Smooth muscle cell (in vitro differentiated cells): ENCODE measurements around the gene SERTAD2. TPM values are rescaled to one million over a fixed set of nuclear protein-coding genes. Genes with fewer than 3 reads are reported as not detected.

Experiments used
- DNase-seq: peaks from one replicate; lab custom pipeline; 2025; ENCODE audit not compliant: unreplicated experiment; lab: John Stamatoyannopoulos, UW
- H2AFZ ChIP-seq: fragments of 200-600 bp; sonication (generic); 2 replicates; pipeline ENCODE4 v1.6.0; 2016; ENCODE audit warnings: antibody characterized with exemption, low read depth, mild to moderate bottlenecking
- H3F3A ChIP-seq: fragments of 200-600 bp; sonication (generic); 2 replicates; pipeline ENCODE4 v1.6.0; 2017; ENCODE audit warnings: antibody characterized with exemption, low read depth
- H3K27ac ChIP-seq: fragments of 200-600 bp; sonication (generic); 2 replicates; pipeline ENCODE4 v1.5.1; 2016; ENCODE audit warnings: low read depth, mild to moderate bottlenecking
- H3K27me3 ChIP-seq: fragments of 200-600 bp; sonication (generic); 2 replicates; pipeline ENCODE4 v1.6.1; 2016; ENCODE audit warnings: low read depth, mild to moderate bottlenecking
- H3K36me3 ChIP-seq: fragments of 200-600 bp; sonication (generic); 2 replicates; pipeline ENCODE4 v1.5.1; 2016; ENCODE audit warnings: low read depth
- H3K4me1 ChIP-seq: fragments of 200-600 bp; sonication (generic); 2 replicates; pipeline ENCODE4 v1.5.1; 2016; ENCODE audit warnings: low read depth
- H3K4me2 ChIP-seq: fragments of 200-600 bp; sonication (generic); 2 replicates; pipeline ENCODE4 v1.6.0; 2016; ENCODE audit warnings: mild to moderate bottlenecking
- H3K4me3 ChIP-seq: fragments of 200-600 bp; sonication (generic); 2 replicates; pipeline ENCODE4 v1.5.1; 2016; ENCODE audit warnings: mild to moderate bottlenecking
- H3K79me2 ChIP-seq: fragments of 200-600 bp; sonication (generic); 2 replicates; pipeline ENCODE4 v1.6.0; 2016; ENCODE audit warnings: low read depth, mild to moderate bottlenecking
- H3K9ac ChIP-seq: fragments of 200-600 bp; sonication (generic); 2 replicates; pipeline ENCODE4 v1.6.0; 2016; ENCODE audit warnings: low read depth
- H3K9me3 ChIP-seq: fragments of 200-600 bp; sonication (generic); replicated peaks from 2 replicates; pipeline ENCODE4 v1.5.1; 2016; ENCODE audit warnings: low read depth
- H4K20me1 ChIP-seq: fragments of 200-600 bp; sonication (generic); 2 replicates; pipeline ENCODE4 v1.6.0; 2016; ENCODE audit warnings: low read depth
- CTCF ChIP-seq: fragments of 200-600 bp; sonication (generic); IDR thresholded peaks from 2 replicates; pipeline ENCODE4 v1.5.1; 2017; ENCODE audit warnings: borderline replicate concordance, mild to moderate bottlenecking, antibody characterized with exemption; ENCODE audit not compliant: insufficient read depth, poor library complexity, severe bottlenecking
- WGBS: methylation state at CpG from one replicate; pipeline ENCODE4 v1.1.7; 2016; ENCODE audit warnings: low lambda C conversion rate; 5-methylcytosine and 5-hydroxymethylcytosine counted together
- polyA plus RNA-seq: library from polyadenylated mRNA; unstranded; fragments of >200 nt; fragmentation: Nextera tagmentation; extraction: Ambion mirVana; gene quantifications from 2 replicates; pipeline ENCODE4 v1.2.1, GENCODE V29; 2016
- total RNA-seq: library from RNA; depleted of rRNA; stranded (reverse); fragments of >200 nt; gene quantifications from 2 replicates; pipeline ENCODE4 v1.2.3, GENCODE V29; 2014

SERTAD2 gene
- total and polyA plus RNA-seq, 2 experiments from 2014 or later: 14.2 to 23.2 TPM

GRCh38 chr2:64601034-64601754, 52.5 kb downstream of the SERTAD2 start:
- 89% methylated on average over 8 of the region's 8 CpGs for WGBS
- no peaks in the 10 kb centered on the region for H3K36me3 ChIP-seq
- no peak overlapping the region for H3K4me3 ChIP-seq
- H3K4me1 ChIP-seq: no peaks in the 10 kb centered on the region
- no peaks in the 10 kb centered on the region for H3K27me3 ChIP-seq
- no peak overlapping the region for H3K4me2 ChIP-seq
- H3K9me3 ChIP-seq: no peaks in the 10 kb centered on the region
- H3F3A ChIP-seq: no peaks in the 10 kb centered on the region
- H4K20me1 ChIP-seq: no peaks in the 10 kb centered on the region
- no peak for TF ChIP-seq CTCF
- no peak for DNase-seq
- no peak overlapping the region for H3K9ac ChIP-seq
- H3K27ac ChIP-seq: no peak overlapping the region
- H2AFZ ChIP-seq: no peak overlapping the region
- H3K79me2 ChIP-seq: no peaks in the 10 kb centered on the region

GRCh38 chr2:64599469-64599868, 54.2 kb downstream of the SERTAD2 start:
- no peak overlapping the region for H3K27ac ChIP-seq
- H3K4me2 ChIP-seq: no peak overlapping the region
- TF ChIP-seq CTCF: no peak
- H4K20me1 ChIP-seq: no peaks in the 10 kb centered on the region
- H3K4me1 ChIP-seq: no peaks in the 10 kb centered on the region
- no peak for DNase-seq
- no peaks in the 10 kb centered on the region for H3K36me3 ChIP-seq
- WGBS: 72% methylated on average over 3 of the region's 3 CpGs
- no peaks in the 10 kb centered on the region for H3K79me2 ChIP-seq
- no peaks in the 10 kb centered on the region for H3F3A ChIP-seq
- no peak overlapping the region for H3K9ac ChIP-seq
- H3K27me3 ChIP-seq: no peaks in the 10 kb centered on the region
- no peak overlapping the region for H3K4me3 ChIP-seq
- H2AFZ ChIP-seq: no peak overlapping the region
- H3K9me3 ChIP-seq: no peaks in the 10 kb centered on the region

GRCh38 chr2:64598226-64598625, 55.5 kb downstream of the SERTAD2 start:
- DNase-seq: no peak
- no peak overlapping the region for H2AFZ ChIP-seq
- no peaks in the 10 kb centered on the region for H3K27me3 ChIP-seq
- no peaks in the 10 kb centered on the region for H3K9me3 ChIP-seq
- H3K4me1 ChIP-seq: peaks cover 3% of the 10 kb centered on the region
- no peaks in the 10 kb centered on the region for H3K36me3 ChIP-seq
- peaks cover 7% of the 10 kb centered on the region for H3F3A ChIP-seq
- no peak overlapping the region for H3K27ac ChIP-seq
- no peaks in the 10 kb centered on the region for H3K79me2 ChIP-seq
- no peak overlapping the region for H3K4me2 ChIP-seq
- no peaks in the 10 kb centered on the region for H4K20me1 ChIP-seq
- TF ChIP-seq CTCF: no peak
- no peak overlapping the region for H3K9ac ChIP-seq
- no peak overlapping the region for H3K4me3 ChIP-seq
- WGBS: 93% methylated on average over 6 of the region's 6 CpGs

GRCh38 chr2:64595397-64596176, 58.1 kb downstream of the SERTAD2 start:
- peaks cover 3% of the 10 kb centered on the region for H3K4me1 ChIP-seq
- no peaks in the 10 kb centered on the region for H3K79me2 ChIP-seq
- no peaks in the 10 kb centered on the region for H4K20me1 ChIP-seq
- TF ChIP-seq CTCF: no peak
- no peak overlapping the region for H3K4me3 ChIP-seq
- peaks cover 7% of the 10 kb centered on the region for H3K36me3 ChIP-seq
- H3K9me3 ChIP-seq: no peaks in the 10 kb centered on the region
- no peaks in the 10 kb centered on the region for H3K27me3 ChIP-seq
- DNase-seq: no peak
- no peak overlapping the region for H2AFZ ChIP-seq
- no peak overlapping the region for H3K27ac ChIP-seq
- no peak overlapping the region for H3K4me2 ChIP-seq
- WGBS: 81% methylated on average over 4 of the region's 4 CpGs
- H3F3A ChIP-seq: peaks cover 12% of the 10 kb centered on the region
- no peak overlapping the region for H3K9ac ChIP-seq
